GM18517 (cell line): Measurements from ENCODE around the gene SPDEF.

Source experiments
- ATAC-seq: cut with Tn5 transposase; IDR thresholded peaks from one replicate; pipeline ENCODE4 v1.9.1; 2021; ENCODE audit warnings: mild to moderate bottlenecking, moderate library complexity; ENCODE audit not compliant: unreplicated experiment

SPDEF gene

DNA sequence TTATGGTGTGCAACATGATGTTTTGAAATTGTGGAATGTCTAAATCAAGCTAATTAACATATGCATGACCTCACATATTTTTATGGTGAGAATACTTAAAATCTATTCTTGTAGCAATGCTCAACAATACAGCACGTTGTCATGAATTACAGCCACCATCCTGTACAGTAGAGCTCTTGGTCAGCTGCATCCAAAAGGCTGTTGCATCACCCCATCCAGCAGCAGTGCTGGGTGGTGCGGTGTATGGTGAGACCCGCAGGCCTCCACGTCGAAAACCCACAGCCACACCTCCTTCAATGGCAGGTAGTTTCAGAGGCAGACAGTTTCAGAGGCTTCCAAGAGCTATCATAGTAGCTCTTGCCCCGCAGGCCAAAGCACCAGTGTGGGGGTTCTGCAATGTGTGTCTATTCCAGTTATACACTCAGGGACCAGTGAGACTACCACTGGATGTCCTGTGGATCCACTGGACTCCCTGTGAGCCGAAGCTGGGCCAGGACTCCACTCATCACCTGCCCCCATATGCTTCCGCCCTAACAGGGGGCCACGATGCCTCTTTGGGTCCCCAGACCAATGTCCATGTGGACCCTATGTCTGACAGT is 66.8 kb downstream of the SPDEF start:
- ATAC-seq: no peak
